Raji (cell line): Measurements from ENCODE around the gene SLC24A3.

Experiments used
- POLR2A ChIP-seq: IDR thresholded peaks from 2 replicates; pipeline ENCODE4 v1.6.1; 2011; ENCODE audit warnings: low read depth, low read length, control low read depth; ENCODE audit not compliant: insufficient read depth

SLC24A3 gene

GRCh38 chr20:19283490-19284025 is 71.1 kb downstream of the SLC24A3 start:
- no peak for TF ChIP-seq POLR2A

GRCh38 chr20:19284400-19285178 is 72.1 kb downstream of the SLC24A3 start:
- no peak for TF ChIP-seq POLR2A

GRCh38 chr20:19285436-19285835 is 73.0 kb downstream of the SLC24A3 start:
- TF ChIP-seq POLR2A = no peak

GRCh38 chr20:19288061-19288460 is 75.6 kb downstream of the SLC24A3 start:
- no peak for TF ChIP-seq POLR2A

- no peak for TF ChIP-seq POLR2A
Measured at GRCh38 chr20:19288636-19289035, 76.2 kb downstream of the SLC24A3 start.

GRCh38 chr20:19289451-19289850 is 77.0 kb downstream of the SLC24A3 start:
- no peak for TF ChIP-seq POLR2A

GRCh38 chr20:19291024-19291817 is 78.8 kb downstream of the SLC24A3 start:
- no peak for TF ChIP-seq POLR2A

GRCh38 chr20:19291818-19292132 is 79.3 kb downstream of the SLC24A3 start:
- TF ChIP-seq POLR2A = no peak

GRCh38 chr20:19292254-19292653 is 79.8 kb downstream of the SLC24A3 start:
- no peak for TF ChIP-seq POLR2A

GRCh38 chr20:19295076-19295475 is 82.6 kb downstream of the SLC24A3 start:
- no peak for TF ChIP-seq POLR2A

- no peak for TF ChIP-seq POLR2A
Measured at GRCh38 chr20:19298652-19299051, 86.2 kb downstream of the SLC24A3 start.

GRCh38 chr20:19300395-19300794 is 88.0 kb downstream of the SLC24A3 start:
- TF ChIP-seq POLR2A = no peak

GRCh38 chr20:19301142-19301541 is 88.7 kb downstream of the SLC24A3 start:
- TF ChIP-seq POLR2A = no peak

GRCh38 chr20:19301843-19302242 is 89.4 kb downstream of the SLC24A3 start:
- TF ChIP-seq POLR2A = no peak

- no peak for TF ChIP-seq POLR2A
Measured at GRCh38 chr20:19302714-19303113, 90.3 kb downstream of the SLC24A3 start.

- TF ChIP-seq POLR2A = no peak
Measured at GRCh38 chr20:19304389-19304788, 91.9 kb downstream of the SLC24A3 start.
